NCI-H748 treated with DMSO at 0.1 percent for 48 hours (cell line): ENCODE data around the gene ATP5F1D.

ENCODE experiments used
- DNase-seq: peaks from one replicate; lab custom pipeline; 2025; lab: John Stamatoyannopoulos, UW

Gene ATP5F1D

GRCh38 chr19:1248139-1248785 is 6.7 kb downstream of the ATP5F1D start, which contains the start of gene MIDN:
TSS of gene MIDN (plus strand) at chr19:1248583. CDS start at chr19:1250297, 1,714 bp downstream.
- DNase-seq, result peak; percentile 59

- peak; percentile 59 for DNase-seq
Observed at GRCh38 chr19:1248786-1249297, 7.3 kb downstream of the ATP5F1D start.

GRCh38 chr19:1249298-1249989 is 7.9 kb downstream of the ATP5F1D start:
- DNase-seq, result peak; percentile 86

GRCh38 chr19:1249990-1250436 is 8.5 kb downstream of the ATP5F1D start:
- no peak for DNase-seq

GRCh38 chr19:1250437-1251260 is 9.1 kb downstream of the ATP5F1D start:
- no peak for DNase-seq

- DNase-seq, result no peak
Observed at GRCh38 chr19:1251330-1252220, 10.0 kb downstream of the ATP5F1D start.

- DNase-seq, result no peak
Observed at GRCh38 chr19:1252221-1252820, 10.8 kb downstream of the ATP5F1D start.

- DNase-seq, result no peak
Observed at GRCh38 chr19:1252821-1253513, 11.4 kb downstream of the ATP5F1D start.

GRCh38 chr19:1253514-1254080 is 12.0 kb downstream of the ATP5F1D start:
- no peak for DNase-seq

GRCh38 chr19:1254081-1254527 is 12.6 kb downstream of the ATP5F1D start:
- DNase-seq, result no peak

GRCh38 chr19:1254530-1255185 is 13.1 kb downstream of the ATP5F1D start:
- DNase-seq, result no peak

GRCh38 chr19:1255186-1256161 is 13.9 kb downstream of the ATP5F1D start:
- no peak for DNase-seq

GRCh38 chr19:1256646-1257474 is 15.3 kb downstream of the ATP5F1D start:
- DNase-seq, result no peak

- no peak for DNase-seq
Observed at GRCh38 chr19:1257475-1258162, 16.1 kb downstream of the ATP5F1D start.

GRCh38 chr19:1258163-1258492 is 16.6 kb downstream of the ATP5F1D start:
- DNase-seq, result no peak

- no peak for DNase-seq
Observed at GRCh38 chr19:1258707-1259205, 17.2 kb downstream of the ATP5F1D start.
